SU-DHL-6 (cell line): ENCODE data around the gene PPM1L.

Experiments
- CTCF ChIP-seq: fragments of 200-600 bp; sonication (generic); IDR thresholded peaks from one replicate; pipeline ENCODE4 v1.5.1; 2017; ENCODE audit warnings: antibody characterized with exemption, mild to moderate bottlenecking, low read length, moderate library complexity; ENCODE audit not compliant: insufficient read depth, poor library complexity, severe bottlenecking
- EZH2phosphoT487 ChIP-seq: fragments of 200-600 bp; sonication (generic), shearing (Covaris generic); conservative IDR thresholded peaks from 2 replicates; pipeline ENCODE4 v1.6.1; 2018; ENCODE audit warnings: mild to moderate bottlenecking, antibody characterized with exemption, low read length, moderate library complexity, mixed read lengths

- no peak for TF ChIP-seq CTCF
- TF ChIP-seq EZH2phosphoT487 = no peak
Observed at GRCh38 chr3:160826991-160827390, 71.0 kb downstream of the PPM1L start.
